Stimulated activated CD8-positive, alpha-beta memory T cell treated with anti-CD3 and anti-CD28 coated beads, Interleukin-4, amount 100 ng/mL, for 48 hours (primary cell): ENCODE data around the gene HEBP1.

Experiments used
- DNase-seq: peaks from one replicate; pipeline ENCODE4 v3.0.0-alpha.2; 2020

The HEBP1 gene

DNA sequence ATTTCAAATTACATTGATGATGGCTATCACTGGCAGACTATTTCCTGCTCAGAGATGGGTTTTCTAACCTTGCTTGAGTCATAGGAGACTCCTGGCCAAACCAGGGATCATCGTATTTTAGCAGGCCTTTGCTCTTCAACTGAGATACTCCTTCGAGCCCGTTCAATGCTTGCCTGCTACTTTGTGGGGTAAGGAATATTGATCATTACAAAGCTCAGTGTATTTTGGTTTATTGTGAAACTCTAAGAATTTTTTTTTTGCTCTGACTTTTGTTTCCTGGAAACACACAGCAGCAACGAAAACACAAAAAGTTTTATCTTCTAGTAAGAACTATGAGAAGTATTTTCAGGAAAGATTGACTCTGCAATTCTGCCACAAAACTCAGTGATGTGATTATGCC lies 52.2 kb downstream of the HEBP1 start:
- DNase-seq = no peak

DNA sequence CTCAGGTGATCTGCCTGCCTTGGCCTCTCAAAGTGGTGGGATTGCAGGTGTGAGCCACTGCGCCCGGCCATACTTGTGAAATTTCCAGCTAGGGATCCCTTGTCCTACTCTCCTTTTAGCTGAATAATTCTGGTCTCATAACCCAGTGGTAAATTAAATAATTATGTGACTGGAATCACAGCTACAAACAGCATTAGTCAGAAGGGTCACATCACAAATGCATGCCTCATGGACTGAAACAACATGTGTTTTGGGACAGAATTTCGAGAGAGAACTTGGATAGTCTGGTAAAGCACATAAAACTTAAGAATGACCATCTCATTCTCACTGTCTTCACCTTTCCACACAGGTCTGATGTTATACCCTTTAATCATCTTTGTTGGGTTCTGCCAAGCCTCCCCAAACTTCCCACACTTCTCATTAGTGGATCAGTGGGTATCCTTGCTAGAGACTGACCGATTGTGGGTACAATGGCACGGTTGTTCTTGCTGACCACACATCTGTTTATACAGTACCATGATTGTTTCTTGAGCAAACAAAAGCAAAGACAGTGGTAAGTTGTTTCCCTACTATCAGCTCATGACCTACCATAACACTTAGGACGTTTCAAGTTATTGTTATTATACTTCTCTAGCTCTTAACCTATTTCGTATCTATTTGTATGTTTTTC lies 53.2 kb downstream of the HEBP1 start:
- DNase-seq = no peak

DNA sequence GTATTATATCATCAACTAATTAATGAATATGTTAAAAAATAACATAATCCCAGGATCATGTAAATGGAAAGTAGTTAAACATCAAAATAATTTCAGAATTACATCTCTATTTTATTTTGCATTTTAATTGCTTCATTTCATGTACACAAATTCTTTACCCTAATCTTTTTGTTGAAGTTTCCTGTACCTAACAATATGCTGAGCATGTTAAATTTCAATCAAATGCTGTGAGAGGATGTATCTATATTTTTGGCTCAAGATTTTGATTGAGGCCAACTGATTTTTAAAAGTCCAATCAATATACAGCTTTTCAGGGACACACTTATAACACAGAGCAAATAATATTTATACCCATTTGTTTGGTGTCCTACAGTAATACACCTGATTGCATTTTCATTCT lies 54.5 kb downstream of the HEBP1 start:
- no peak for DNase-seq

DNA sequence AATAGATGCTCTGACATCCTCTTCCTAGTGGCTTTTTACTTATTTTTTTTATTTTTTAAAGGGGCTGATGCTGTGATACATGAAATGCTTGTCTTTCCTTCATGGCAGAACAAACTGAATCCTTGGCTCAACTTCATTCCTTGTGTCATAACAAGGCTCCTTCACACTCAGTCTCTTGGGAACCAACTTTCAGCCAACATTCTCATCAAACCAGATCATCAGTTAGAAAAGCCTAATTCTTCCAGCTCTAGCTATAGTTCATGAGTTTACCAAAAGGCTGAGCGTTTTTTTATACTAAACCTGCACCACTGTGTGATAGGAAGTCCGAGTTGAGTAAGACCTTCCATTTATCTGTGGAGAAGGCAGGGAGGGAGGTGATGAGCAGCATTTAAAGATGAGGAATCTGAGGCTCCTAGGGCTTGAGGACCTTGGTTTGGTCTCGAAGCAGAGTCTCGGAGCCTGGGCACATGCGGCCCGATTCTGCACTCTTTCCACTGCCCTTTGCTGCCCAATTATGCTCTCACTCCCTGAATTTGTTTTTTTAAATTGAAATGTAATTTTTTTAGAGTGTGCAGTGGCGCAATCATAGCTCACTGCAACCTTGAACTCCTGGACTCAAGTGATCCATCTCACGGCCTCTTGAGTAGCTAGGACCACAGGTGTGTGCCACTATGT lies 56.3 kb downstream of the HEBP1 start:
- DNase-seq = no peak

DNA sequence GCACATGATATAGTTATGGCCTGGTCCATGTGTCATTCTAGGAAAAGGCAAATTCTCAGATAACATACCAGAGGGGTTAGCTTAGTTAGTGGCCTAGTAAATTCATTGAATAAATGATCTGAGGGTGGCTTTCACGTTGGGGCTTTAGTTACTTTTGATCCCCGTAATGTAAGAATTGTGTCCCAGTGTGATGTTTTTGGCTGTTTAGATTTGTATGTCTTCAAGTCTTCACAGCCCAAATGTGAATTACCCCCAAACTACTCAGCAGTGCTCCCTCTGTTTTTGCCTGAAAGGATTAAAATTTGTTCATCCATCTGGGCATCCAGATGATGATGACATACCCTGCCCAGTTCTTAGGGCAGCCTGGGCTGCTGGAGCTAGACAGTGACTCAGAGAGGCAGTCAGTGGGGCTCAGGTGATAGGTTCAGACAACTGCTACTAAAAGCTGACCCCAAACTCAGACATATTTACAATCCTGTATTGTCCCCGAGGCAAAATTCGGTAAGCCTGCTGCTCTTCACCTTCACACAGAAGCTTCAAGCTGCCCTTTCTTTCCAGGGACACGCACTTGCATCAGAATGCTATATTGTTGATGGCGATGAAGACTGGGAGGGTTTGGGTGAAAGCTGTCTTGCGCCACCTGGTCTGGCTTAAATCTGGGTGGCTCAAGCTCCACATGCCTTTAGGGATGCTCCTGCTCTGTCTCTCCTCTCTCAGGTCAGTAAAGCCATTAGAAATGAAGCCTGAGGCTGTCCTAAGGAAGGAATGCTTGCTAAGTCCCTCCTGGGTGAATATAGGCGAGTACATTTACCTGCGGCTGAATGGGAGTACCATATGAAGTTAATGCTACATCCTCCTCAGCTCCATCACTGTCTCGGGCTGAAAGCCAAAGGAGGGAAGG lies 58.4 kb downstream of the HEBP1 start:
- no peak for DNase-seq

DNA sequence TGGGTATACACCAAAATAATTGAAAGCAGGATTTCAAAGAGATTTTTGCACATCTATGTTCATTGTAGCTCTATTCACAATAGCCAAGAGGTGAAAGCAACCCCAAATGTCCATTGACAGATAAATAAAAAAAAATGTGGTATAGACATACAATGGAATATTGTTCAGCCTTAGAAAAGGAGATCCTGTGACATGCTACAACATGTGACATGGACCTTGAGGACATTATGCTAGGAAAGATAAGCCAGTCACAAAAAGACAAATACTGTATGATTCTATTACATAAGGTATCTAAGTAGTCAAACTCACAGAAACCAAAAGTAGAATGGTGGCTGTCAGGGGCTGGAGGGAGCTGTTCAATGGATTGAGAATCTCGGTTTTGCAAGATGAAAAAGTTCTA lies 60.2 kb downstream of the HEBP1 start:
- no peak for DNase-seq

DNA sequence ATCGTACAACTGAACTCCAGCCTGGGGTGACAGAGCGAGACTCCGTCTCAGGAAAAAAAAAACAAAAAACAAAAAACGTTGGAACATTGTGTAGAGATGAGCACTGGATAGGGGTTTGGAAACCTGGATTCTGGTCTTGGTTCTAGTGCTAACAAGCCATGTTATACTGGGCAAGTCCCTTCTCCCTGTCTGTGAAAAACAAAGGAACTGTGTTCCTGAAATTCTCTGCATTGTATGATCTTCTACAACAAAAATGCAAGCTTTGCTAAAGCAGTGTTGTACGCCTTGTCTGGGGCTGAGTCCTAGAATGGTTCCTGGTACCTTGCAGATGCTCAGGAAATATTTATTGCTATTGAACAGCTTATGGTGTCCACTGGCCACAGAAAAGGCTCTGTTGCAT lies 61.5 kb downstream of the HEBP1 start:
- DNase-seq = no peak

DNA sequence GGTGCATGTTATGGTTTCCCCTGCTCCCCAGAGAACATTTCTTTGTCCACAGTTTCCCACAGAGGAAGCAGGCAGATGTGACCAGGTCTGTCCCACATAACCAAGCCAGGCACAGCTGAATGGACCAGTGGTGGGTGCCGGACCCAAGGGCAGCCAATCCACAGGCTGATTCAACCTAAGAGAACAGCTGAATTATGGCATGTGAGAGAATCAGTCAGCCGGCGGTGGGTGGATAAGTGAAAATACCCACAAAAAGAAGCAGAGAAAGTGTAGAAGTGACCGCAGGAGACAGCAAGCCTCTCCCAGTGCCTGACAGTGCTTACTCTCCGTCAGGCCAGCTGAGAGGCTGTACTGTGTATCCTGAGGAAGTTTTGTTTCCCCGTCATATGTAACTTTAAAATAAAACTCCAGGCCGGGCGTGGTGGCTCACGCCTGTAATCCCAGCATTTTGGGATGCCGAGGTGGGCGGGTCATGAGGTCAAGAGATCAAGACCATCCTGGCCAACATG lies 63.0 kb downstream of the HEBP1 start:
- DNase-seq = no peak

DNA sequence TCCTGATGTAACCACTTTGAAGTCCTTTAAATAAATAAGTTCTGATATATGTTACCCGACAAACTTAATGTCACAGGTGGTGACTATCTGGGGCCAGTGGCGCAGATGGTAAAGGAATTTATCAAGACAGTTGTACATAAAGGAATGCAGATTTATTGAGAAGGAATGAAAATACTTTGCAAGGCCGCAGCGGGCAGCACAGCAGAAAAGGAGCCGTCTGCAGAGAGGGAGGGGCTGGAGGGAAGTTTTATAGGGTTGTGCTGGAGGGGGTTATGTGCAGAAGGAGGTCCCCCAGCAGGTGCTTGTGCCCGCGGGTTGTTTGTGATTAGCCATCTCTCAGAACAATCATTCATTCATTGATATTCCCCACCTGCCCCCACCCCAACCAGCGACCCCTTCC lies 65.5 kb downstream of the HEBP1 start:
- DNase-seq = no peak

DNA sequence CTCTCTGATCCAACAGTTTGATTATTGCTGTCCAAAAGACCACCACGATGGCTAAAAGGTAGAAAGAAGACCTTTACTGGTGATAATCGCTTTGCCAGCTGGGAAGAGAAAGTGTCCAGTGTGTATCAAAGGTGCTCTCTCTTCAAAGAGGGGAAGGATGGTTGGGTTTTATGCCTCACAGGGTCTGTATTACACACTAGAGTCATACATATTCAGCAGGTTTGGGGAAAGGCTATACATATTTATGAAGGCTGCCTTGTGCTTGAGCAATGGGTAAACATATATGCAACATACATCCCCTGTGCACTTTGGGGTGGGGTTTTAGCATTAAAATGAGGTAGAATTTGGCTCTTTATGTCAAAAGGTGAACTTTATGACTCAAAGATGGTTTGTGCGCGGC lies 66.3 kb downstream of the HEBP1 start:
- no peak for DNase-seq

DNA sequence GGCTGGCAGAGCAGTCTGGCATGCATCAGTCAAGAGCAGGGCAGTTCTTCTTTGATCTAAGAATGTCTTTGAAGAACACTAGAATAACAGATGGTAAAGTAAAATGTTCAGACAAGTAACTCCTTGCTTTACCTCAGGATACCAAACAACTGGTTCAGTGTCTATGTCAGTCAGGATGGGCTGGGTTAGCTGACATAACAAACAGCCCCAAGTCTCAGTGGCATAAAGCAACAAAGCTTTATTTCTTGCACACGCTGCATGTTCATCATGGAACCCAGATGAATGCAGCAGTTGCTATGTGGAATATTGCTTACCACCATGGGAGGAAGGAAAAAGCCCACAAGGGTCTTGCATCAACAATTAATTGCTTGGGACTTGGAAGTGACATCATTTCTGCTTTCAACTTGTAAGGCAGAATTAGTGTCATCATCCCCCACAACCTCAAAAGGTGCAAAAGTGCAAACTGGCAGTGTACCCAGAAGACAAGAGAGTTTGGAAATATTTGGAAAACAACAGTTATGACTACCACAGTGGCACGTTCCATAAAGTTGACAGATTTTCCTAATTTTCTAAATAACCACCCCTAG lies 69.3 kb downstream of the HEBP1 start:
- DNase-seq = no peak

DNA sequence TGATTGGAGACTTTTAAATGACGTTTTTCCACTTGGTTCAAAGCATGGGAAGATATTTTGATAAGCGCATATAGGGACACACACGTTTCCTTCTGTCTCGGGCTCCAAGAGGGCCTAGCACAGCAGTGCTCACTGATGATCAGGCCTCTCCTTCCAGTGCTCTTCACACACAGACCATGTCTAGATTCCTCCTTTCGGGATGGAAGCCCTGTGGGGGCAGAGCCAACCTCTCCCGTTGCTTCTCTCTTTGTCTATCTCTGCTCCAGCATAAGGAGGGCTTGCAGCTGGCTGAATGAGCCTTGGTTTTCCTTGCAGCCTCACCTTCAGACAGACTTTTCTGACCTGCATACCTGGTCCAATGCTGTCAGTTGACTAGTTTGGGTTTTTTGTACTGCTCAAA lies 70.4 kb downstream of the HEBP1 start:
- no peak for DNase-seq

DNA sequence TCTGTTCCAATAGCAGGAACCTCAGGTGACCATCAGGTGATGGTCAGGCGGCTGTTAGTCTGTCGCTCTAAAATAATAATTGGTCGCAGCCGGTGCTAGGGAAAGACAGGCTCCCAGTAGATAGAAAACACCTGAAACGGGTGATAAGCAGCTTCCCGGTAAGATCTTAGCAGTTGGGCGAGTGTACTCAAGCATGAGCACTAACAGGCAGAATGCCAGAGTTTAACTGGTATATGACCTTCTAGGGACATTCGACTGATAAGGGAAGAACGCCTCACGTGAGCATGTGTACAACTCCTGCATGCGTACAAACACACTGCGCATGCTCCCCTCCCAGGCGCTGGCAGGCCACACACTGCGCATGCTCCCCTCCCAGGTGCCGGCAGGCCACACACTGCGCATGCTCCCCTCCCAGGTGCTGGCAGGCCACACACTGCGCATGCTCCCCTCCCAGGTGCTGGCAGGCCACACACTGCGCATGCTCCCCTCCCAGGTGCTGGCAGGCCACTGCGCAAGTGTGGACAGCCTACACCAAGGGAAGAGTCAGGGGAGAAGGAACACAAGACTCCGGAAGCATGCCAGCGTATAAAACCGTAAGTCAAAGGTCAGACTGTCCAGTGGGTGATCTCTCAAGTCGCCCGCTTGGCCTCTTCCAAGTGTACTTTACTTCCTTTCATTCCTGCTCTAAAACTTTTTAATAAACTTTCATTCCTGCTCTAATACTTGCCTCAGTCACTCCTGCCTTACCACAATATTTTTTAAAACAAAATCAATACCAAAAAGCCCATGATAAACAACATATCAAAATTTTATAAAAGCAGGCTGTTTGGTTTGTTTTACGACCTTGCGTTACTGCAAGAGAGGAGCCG lies 72.6 kb downstream of the HEBP1 start:
- no peak for DNase-seq

DNA sequence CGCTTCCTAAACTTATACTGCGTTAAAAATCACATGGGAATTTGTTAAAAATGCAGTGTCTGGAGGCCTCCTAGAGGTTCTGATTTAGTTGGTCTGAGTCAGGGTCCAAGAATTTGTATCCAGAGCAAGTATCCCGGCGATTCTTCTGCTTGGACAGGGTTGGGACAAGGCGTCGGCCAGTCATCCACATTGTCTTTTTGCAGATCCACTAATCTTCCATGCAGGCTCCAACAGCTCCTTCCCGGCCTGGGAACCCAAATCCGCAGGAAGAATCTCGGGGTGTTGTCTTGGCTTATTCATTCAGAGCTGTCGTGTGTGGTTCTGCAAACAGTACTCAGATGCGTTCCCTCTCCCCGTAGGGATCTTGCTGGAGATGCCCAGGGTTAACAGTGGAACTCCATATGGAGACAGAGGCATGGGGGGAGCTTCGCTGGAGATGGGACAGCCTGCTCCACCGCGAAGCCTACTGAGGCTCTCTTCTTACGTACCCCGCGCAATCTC lies 73.4 kb downstream of the HEBP1 start:
- DNase-seq = no peak

DNA sequence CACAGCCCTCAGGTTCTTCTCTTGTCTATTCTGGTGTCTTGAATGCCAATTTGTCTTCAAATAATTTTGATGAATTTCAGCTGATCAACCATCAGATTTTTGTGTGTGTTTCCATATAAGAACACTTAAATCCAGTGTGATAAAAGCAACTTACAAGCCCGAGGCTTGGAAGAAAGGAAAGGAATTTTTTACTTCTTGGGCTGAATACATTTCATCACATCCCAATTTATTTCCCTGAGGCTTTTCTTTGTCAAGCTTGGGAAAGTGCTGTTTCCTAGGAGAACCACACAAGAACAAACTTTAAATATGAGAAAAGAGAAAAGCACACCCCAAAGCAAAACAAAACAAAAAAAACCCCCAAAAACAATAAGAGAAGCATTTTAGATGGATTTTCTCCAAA lies 74.7 kb downstream of the HEBP1 start:
- DNase-seq = no peak
